Activated T-cell treated with anti-CD3 and anti-CD28 coated beads, Interleukin-2, amount 50 U/mL, for 48 hours (primary cell): ENCODE measurements around the gene HRH3.
A peak's percentile ranks its signal among the peaks of the same experiment; 100 is the strongest.

Experiments
- DNase-seq, 2 experiments: peaks; one replicate each; pipeline ENCODE4 v3.0.0-alpha.2; 2020

The HRH3 gene

DNA sequence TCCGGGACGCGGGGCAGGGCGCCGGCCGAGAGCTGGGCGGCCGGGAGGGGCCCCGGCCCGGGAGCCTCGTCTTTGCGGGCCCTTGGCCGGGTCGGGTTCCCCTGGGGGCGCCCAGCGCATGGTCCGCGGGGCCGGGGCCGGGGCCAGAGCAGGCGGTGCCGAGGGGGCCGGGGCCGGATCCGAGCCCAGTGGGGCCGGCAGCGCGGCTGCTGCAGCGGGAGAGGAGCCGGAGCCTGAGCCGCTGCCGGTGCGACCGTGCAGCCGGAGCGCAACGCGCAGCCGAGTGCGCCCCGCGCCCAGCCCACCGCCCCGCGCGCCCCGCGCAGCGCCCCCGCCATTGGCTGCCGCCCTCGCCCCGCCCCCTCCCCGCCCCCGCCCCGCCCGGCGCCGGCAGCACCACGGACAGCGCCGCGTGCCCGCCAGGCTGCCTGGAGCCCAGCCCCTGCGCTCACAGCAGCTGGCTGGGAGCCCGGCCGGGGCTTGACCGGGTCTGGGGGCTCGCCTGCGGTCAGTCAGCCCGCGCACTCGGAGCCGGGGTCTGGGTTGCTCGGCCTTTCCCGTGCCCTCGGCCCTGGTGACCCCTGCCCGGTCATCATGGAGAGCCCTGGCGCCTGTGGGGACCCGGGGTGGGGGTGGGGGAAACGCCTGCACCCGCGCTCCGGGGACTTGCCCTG is at the start of gene HRH3:
Gene HRH3, minus strand, starts transcription at position 287 of the 674 bp plus-strand sequence. CDS start 308 bp downstream, outside the sequence.
- DNase-seq: peak; percentile 48 to 61

DNA sequence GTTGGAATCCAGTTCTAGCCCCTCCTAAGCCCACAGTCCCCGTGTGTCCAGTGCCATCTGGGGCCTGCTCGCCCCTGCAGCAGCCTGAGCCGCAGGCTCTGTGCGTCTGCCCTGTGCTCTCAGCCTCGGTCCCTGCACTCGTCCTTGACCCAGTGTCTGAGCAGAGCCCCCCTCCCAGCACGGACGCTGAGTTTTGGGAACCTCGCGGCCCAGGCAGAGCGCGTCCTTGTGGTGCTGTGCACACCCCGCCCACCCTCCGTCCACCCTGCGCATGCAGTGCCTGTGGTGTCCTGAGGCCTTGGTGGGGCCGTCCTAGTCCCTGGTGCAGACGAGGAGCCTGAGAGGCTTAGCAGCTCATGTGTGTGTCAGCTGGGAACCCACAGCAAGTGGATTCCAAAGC is 49.8 kb upstream of the HRH3 start:
- DNase-seq: no peak

GRCh38 chr20:62269378-62269777 is 49.3 kb upstream of the HRH3 start:
- DNase-seq: no peak

DNA sequence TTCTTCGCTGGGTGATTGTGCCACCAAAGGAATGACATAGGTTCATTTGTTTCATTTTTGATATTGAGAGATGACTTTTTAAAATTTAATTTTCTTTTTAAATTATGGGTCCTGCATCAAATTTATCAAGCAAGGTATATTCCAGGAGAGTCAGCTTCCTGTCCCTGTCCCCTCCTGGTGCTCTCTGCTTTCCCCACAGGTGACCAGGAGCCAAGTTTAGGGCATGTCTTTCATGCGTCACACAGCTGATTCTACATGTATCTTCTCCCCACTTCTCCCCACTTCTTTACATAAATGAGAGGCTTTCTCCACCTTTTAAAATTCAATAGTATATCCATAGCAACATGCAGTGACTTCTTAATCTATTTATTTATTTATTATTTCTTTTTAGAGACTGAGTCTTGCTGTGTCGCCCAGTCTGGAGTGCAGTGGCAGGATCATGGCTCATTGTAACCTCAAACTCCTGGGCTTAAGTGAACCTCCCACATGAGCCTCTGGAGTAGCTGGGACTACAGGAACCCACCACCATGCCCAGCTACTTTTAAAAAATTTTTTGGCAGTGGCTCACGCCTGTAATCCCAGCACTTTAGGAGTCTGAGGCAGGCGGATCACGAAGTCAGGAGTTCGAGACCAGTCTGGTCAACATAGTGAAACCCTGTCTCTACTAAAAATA is 48.3 kb upstream of the HRH3 start:
- DNase-seq: no peak

DNA sequence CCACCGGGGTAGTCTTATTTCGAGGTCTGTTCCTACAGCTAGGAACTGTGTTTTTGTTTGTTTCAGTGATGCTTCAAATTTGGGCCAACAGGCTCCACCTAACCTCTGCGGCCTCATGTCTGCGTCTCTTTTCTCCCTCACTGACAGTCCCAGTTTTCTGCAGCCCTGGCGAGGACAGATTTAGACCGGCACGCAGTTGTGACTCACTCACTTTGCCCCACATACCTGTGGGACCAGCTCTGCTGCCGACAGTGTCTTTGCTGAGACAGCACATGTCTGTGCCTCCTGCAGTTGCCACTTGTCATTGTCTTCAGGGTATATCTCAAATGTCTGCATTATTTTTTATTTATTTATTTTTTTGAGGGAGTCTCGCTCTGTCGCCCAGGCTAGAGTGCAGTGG is 47.5 kb upstream of the HRH3 start:
- DNase-seq: no peak

GRCh38 chr20:62266851-62267250 is 46.8 kb upstream of the HRH3 start:
- no peak for DNase-seq

DNA sequence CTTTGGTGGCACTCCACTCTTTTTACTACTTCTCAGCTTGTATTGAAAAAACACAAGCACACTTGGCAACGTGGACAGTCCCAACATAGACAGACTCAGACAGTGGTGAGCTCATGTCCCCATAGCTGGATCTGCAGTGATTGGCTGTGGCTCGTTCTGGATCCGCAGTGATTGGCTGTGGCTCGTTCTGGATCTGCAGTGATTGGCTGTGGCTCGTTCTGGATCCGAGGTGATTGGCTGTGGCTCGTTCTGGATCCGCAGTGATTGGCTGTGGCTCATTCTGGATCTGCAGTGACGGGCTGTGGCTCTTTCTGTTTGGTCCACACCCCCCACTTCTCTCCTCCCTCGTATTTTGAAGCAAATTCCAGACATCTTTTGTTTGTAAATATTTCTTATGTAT is 46.3 kb upstream of the HRH3 start:
- DNase-seq: peak in 1 of 2 experiments; percentile 29

GRCh38 chr20:62265365-62265764 is 45.3 kb upstream of the HRH3 start:
- no peak for DNase-seq

- no peak for DNase-seq
These were observed 43.3 kb upstream of the HRH3 start for GRCh38 chr20:62263396-62263795.

GRCh38 chr20:62262064-62262463 is 42.0 kb upstream of the HRH3 start:
- no peak for DNase-seq

- no peak for DNase-seq
These were observed 39.2 kb upstream of the HRH3 start for GRCh38 chr20:62259294-62259565.

- no peak for DNase-seq
These were observed 38.6 kb upstream of the HRH3 start for GRCh38 chr20:62258499-62259293.

DNA sequence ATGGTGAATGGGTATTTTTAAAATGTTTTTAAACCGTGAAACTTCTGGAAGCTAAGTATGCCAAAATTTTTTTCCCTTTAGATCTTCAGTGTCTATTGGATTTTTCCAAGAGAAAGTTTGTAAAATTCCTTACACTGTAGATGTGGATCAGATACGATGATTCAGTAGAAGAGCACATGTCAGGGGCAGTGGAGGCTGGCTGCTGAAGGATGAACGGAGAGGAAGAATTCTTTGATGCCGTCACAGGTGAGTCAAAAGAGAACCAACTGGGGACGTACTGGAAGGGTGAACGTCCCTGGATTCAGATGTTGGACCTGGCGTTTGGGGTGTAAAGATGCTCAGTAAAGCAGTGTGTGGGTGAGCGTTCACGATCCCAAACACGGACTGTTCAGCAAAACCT is 35.9 kb upstream of the HRH3 start:
- DNase-seq: no peak

DNA sequence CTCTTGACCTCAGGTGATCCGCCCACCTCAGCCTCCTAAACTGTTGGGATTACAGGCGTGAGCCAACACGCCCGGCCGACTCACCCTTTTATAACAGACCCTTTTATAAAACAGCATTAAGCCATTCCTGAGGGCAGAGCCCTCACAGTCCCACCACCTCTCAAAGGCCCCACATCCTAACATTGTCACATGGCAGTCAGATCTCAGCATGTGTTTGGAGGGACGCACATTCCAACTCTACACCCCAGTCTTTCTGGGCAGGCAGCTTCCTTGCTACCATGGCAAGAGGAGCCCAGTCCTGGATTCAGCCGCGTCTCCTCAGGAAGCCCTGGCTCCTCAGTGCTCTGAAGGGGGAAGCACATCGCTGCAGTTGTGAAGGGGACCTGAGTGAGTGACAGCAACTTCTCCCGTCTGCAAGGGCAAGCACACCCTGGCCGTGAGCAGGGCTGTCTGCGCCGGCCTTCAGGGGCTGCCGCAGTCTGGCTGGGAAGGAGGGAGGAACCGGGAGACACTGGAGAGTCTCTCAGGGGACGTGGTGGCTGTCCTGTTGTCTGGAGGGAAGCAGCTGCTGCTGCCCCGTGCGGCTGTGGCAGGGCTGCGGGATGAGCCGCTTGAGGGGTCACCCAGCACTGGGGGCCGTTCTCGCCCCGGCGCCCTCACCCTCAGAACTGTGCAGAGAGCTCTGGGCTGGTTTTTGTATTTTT is 34.1 kb upstream of the HRH3 start:
- DNase-seq: no peak

DNA sequence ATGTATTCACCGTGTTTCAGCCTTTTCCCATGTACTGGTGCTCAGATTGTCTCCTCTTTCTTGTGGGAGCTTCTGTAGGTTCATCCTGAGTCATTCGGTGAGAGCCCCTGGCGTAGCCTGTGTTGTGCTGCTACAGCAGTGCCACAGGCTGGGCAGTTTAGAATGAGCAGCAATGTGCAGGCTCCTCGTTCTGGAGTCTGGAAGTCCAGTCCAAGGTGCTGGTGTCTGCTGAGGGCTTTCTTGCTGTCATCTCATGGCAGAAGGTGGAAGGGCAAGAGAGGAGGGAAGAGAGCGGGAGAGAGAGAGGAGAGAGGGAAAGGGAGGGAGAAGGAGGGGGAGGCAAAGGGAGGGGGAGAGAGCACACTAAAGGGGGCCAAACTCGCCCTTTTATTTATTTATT is 33.3 kb upstream of the HRH3 start:
- DNase-seq: no peak

GRCh38 chr20:62252342-62252966 is 32.4 kb upstream of the HRH3 start:
- no peak for DNase-seq

- DNase-seq: no peak
These were observed 28.9 kb upstream of the HRH3 start for GRCh38 chr20:62248890-62249560.

DNA sequence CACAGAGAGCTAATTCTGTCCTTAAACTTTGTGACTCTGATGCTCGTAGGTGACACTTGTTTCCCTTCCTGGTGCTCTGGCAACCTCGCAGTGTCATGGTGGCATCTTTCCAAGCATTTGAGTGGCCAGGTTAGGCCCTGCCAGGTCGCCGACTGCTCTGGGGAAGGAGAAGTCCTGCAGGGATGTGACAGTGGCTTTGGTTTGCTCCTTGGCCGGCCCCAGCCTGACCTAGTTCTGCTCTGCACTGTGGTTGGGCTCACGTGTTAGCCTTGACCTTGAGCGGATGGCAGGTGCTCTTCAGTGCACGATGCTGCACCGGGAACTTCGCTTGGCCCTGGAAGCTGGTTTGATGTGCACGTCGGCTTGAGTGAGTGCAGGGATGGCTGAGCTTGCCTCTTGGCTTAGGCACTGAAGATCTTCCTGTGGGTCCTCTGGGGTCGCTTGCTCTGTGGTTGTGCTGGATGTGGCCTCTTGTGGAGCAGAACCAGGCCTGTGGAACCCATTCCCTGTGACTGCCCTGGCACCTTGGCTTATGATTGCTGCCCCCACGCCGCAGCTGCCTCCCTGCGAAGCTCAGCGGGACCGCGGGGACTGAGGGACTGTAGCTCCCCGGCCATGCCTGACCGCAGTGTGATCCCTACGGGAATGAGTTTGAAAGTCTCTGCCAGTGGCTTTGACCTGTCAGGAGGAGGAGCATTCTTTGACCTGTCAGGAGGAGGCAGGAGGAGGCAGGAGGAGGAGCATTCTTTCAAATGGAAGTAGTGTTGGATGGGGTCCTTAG is 27.0 kb upstream of the HRH3 start:
- no peak for DNase-seq

DNA sequence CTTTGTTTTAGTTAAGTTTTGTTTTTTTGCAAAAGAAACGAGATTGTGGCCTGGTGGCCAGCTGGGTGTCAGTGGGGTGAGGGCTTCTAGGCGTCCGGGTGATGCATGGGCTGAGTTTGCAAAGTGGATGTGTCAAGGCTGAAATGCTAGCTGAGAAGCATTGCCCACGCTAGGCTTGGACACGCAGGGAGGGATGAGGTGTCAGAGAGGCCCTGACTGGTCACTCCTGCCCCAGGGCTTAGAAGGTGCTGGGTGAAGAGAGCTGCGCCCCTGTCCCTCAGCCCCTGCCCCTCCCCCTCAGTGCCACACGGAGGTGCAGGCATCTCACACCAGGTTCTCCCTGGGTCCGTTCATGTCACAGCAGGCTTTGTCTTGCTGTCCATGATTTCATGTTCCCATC is 26.4 kb upstream of the HRH3 start:
- no peak for DNase-seq

- no peak for DNase-seq
These were observed 25.8 kb upstream of the HRH3 start for GRCh38 chr20:62245911-62246280.

GRCh38 chr20:62244644-62245108 is 24.6 kb upstream of the HRH3 start:
- DNase-seq: no peak
